Stomach (tissue), 9 donors: ENCODE results near the gene TTC39B. TPM values are rescaled to one million over a fixed set of nuclear protein-coding genes. Genes with fewer than 3 reads are reported as not detected.

ENCODE experiments used
- DNase-seq, 2 donors: peaks; one replicate each; pipeline versions ENCODE4 v3.0.0 to v3.0.0-alpha.2; 2013 to 2019
- H3K27ac ChIP-seq, 5 donors: fragments of 200-600 bp in 4 of 5; sonication (generic) in 4 of 5; one replicate each; pipeline ENCODE4 v1.5.1; 2013 to 2019; ENCODE audit warnings: mild to moderate bottlenecking in 1 of 5, moderate library complexity in 1 of 5
- H3K27me3 ChIP-seq, 3 donors: fragments of 200-600 bp; sonication (generic); one replicate each; pipeline ENCODE4 v1.5.1; 2017 to 2019; ENCODE audit warnings: mixed run types in 1 of 3
- H3K36me3 ChIP-seq, 4 donors: fragments of 200-600 bp; sonication (generic); 1 replicate in 3 of 4; 2 replicates in 1 of 4; pipeline ENCODE4 v1.5.1; 2016 to 2019
- H3K4me1 ChIP-seq, 4 donors: fragments of 200-600 bp; sonication (generic); one replicate each; pipeline ENCODE4 v1.5.1; 2016 to 2019
- H3K4me3 ChIP-seq, 4 donors: fragments of 200-600 bp; sonication (generic) in 3 of 4; one replicate each; pipeline ENCODE4 v1.5.1; 2016 to 2019; ENCODE audit warnings: mild to moderate bottlenecking in 1 of 4
- H3K9me3 ChIP-seq, 4 donors: fragments of 200-600 bp; sonication (generic); one replicate each; pipeline ENCODE4 v1.5.1; 2016 to 2019
- EP300 ChIP-seq: sonication (generic); formaldehyde crosslinking; IDR thresholded peaks from one replicate; pipeline ENCODE4 v1.6.1; 2017; ENCODE audit warnings: antibody characterized with exemption
- POLR2A ChIP-seq, 4 donors: fragments of 450-650 bp; IDR thresholded peaks; one replicate each; pipeline ENCODE4 v1.6.1; 2016; ENCODE audit warnings: antibody characterized with exemption in 4 of 4, control low read depth in 2 of 4, mild to moderate bottlenecking in 1 of 4, moderate library complexity in 1 of 4
- POLR2AphosphoS5 ChIP-seq, 3 donors: sonication (generic); formaldehyde crosslinking; IDR thresholded peaks; one replicate each; pipeline ENCODE4 v1.6.1; 2016; ENCODE audit warnings: antibody characterized with exemption in 3 of 3
- WGBS, 5 donors: extraction: QIAGEN DNeasy Blood & Tissue Kit in 3 of 5; methylation state at CpG; one replicate each; pipeline versions ENCODE4 v1.1.5 to v1.1.7; 2013 to 2018; 5-methylcytosine and 5-hydroxymethylcytosine counted together
- intact Hi-C: fragments of 100-400 bp; cut with DNase I; formaldehyde crosslinking; loops from one replicate; pipeline ENCODE4 v1.15.1; 2023; ENCODE audit warnings: low total_unique reads
- polyA plus RNA-seq, 3 donors: library from polyadenylated mRNA; stranded (reverse); fragments of 200-250 nt; gene quantifications; one replicate each; pipeline ENCODE4 v1.2.3, GENCODE V29; 2013
- total RNA-seq, 5 donors: library from RNA; depleted of rRNA; stranded (reverse); fragments of >200 nt; gene quantifications; one replicate each; pipeline versions ENCODE4 v1.1.0 to v1.2.3, GENCODE V29; 2014 to 2016
- TF ChIP-seq, protein P1 (sequence below), 7 experiments: fragments of 450-650 bp in 4 of 7; fragments of 200-600 bp in 3 of 7; sonication (generic) in 3 of 7; IDR thresholded peaks; one replicate each; pipeline ENCODE4 v1.5.1; 2016 to 2019; ENCODE audit warnings: antibody characterized with exemption in 7 of 7, control low read depth in 2 of 7, mild to moderate bottlenecking in 1 of 7
- donor health status: healthy with polysubstance abuse.
- donor health status: Bipolar disorder and iron deficiency.
- donor health status: healthy.

Gene TTC39B
- total and polyA plus RNA-seq, 8 donors = 2.0 to 35.4 (median 6.6) TPM

DNA sequence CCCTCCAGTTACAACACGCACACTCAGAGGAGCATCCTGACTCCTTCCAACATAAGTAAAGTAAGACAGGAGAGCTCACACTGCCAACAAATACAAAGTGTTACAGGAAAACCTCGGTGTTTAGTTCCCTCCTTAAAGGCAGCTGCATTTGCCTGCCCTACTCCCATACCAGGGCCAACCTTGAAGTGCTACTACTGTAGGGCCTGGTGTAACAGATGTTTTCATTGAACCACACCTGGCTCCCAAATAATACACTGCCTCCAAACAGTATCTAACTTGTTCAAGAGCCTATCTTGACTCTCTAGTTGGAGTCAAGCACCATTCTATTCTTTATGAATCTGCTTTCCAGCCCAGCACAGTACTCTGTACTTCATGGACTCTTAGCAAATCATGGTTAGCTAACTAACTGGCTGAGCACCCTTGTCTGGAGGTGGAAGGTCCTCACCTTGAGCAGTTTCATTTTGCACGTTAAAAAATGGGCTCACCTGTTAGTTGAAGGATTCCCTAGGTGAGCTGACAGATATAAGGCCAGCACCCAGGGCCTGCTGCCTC, 34.6 kb downstream of the TTC39B start:
- no peak for DNase-seq
- TF ChIP-seq POLR2A (IDR thresholded peaks at IDR 0.05) (no peak), EP300 (no peak), POLR2AphosphoS5 (IDR thresholded peaks at IDR 0.05) (no peak)
- TF ChIP-seq, protein P1, sequence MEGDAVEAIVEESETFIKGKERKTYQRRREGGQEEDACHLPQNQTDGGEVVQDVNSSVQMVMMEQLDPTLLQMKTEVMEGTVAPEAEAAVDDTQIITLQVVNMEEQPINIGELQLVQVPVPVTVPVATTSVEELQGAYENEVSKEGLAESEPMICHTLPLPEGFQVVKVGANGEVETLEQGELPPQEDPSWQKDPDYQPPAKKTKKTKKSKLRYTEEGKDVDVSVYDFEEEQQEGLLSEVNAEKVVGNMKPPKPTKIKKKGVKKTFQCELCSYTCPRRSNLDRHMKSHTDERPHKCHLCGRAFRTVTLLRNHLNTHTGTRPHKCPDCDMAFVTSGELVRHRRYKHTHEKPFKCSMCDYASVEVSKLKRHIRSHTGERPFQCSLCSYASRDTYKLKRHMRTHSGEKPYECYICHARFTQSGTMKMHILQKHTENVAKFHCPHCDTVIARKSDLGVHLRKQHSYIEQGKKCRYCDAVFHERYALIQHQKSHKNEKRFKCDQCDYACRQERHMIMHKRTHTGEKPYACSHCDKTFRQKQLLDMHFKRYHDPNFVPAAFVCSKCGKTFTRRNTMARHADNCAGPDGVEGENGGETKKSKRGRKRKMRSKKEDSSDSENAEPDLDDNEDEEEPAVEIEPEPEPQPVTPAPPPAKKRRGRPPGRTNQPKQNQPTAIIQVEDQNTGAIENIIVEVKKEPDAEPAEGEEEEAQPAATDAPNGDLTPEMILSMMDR (IDR thresholded peaks at IDR 0.05) = no peak
- 64 to 86% (median 79%) methylated on average over 3 of the region's 3 CpGs for WGBS, 5 donors
- no peaks in the 10 kb centered on the region for H3K9me3 ChIP-seq
- H3K27me3 ChIP-seq = no peaks in the 10 kb centered on the region
- no peak overlapping the region for H3K27ac ChIP-seq
- intact Hi-C loops = no loop called here
- no peak overlapping the region for H3K4me3 ChIP-seq
- peaks cover 0 to 24% (median 8%) of the 10 kb centered on the region in 4 donors for H3K4me1 ChIP-seq
- no peaks in the 10 kb centered on the region for H3K36me3 ChIP-seq

DNA sequence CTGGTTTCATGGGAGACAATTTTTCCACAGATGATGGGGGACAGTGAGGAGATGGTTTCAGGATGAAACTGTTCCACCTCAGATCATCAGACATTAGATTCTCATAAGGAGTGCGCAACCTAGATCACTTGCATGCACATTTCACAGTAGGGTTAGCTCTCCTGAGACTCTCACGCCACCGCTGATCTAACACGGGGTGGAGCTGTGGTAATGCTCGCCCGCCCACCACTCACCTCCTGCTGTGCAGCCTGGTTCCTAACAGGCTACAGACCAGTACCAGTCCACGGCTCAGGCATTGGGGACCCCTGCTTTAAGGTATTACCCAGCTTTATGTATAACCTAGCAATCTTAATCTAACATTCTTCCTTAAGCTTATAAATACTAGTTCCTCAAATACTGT, 35.6 kb downstream of the TTC39B start:
- WGBS, 5 donors = 66 to 96% (median 94%) methylated on average over 5 to 7 of the region's 7 CpGs
- intact Hi-C loops = no loop called here
- no peak for DNase-seq
- peaks cover 0 to 16% (median 4%) of the 10 kb centered on the region in 4 donors for H3K4me1 ChIP-seq
- H3K27ac ChIP-seq = no peak overlapping the region
- TF ChIP-seq POLR2A (IDR thresholded peaks at IDR 0.05) (no peak), EP300 (no peak), POLR2AphosphoS5 (IDR thresholded peaks at IDR 0.05) (no peak)
- TF ChIP-seq, protein P1 (IDR thresholded peaks at IDR 0.05) = no peak
- H3K4me3 ChIP-seq = no peak overlapping the region
- peaks cover 0 to 5% (median 2%) of the 10 kb centered on the region in 4 donors for H3K36me3 ChIP-seq
- H3K9me3 ChIP-seq = no peaks in the 10 kb centered on the region
- no peaks in the 10 kb centered on the region for H3K27me3 ChIP-seq

DNA sequence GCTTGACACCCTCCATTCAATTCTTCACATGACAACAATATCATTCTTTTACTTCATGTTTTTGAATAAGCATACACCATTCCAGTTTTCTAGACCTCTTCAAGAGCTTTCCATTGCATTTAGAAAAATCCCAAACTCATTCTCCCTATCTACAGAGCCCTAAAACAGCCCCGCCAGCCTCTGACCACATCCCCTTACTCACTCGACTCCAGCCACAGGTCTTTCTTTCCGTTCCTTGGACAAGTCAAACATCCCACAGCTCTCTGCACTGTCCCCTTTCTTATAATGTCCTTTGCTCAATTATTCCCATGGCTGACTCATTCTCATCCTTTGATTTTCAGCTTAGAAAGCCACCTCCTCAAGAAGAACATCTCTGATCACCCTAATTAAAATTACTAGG, 38.2 kb downstream of the TTC39B start:
- H3K36me3 ChIP-seq = peaks cover 0 to 5% (median 2%) of the 10 kb centered on the region in 4 donors
- no peak for DNase-seq
- H3K9me3 ChIP-seq = no peaks in the 10 kb centered on the region
- H3K27ac ChIP-seq = no peak overlapping the region
- intact Hi-C loops = no loop called here
- 81 to 89% (median 83%) methylated on average over 3 of the region's 3 CpGs for WGBS, 5 donors
- no peak overlapping the region for H3K4me3 ChIP-seq
- H3K27me3 ChIP-seq = no peaks in the 10 kb centered on the region
- H3K4me1 ChIP-seq = peaks cover 0 to 9% (median 3%) of the 10 kb centered on the region in 4 donors
- TF ChIP-seq, protein P1 (IDR thresholded peaks at IDR 0.05) = no peak
- TF ChIP-seq POLR2A (IDR thresholded peaks at IDR 0.05) = no peak
- TF ChIP-seq POLR2AphosphoS5 (IDR thresholded peaks at IDR 0.05) = no peak
- TF ChIP-seq EP300 = no peak

DNA sequence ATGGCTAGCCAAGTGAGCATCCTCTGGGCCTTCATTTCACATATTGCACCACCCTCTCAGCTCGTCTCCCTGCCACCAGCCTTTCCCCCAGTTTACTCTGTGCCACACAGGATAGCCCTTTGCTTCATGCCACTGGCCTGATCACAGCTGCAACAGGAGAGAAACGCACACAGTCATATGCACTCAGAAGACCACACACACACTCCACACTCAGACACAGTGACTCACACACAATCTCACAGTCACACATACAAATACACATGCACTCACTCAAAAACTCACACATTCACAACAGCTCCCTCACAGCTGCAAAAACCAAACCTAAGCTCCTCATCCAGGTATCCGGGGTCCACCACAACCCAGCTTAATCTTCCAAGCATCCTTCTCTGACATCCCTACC, 38.7 kb downstream of the TTC39B start:
- Histone ChIP-seq H3K9me3 (no peaks in the 10 kb centered on the region), H3K36me3 (peaks cover 0 to 6% (median 3%) of the 10 kb centered on the region in 4 donors), H3K4me1 (peaks cover 0 to 7% (median 1%) of the 10 kb centered on the region in 4 donors), H3K27ac (no peak overlapping the region), H3K27me3 (no peaks in the 10 kb centered on the region), H3K4me3 (no peak overlapping the region)
- TF ChIP-seq, protein P1 (IDR thresholded peaks at IDR 0.05) = no peak
- TF ChIP-seq POLR2AphosphoS5 (IDR thresholded peaks at IDR 0.05) = no peak
- TF ChIP-seq POLR2A (IDR thresholded peaks at IDR 0.05) = no peak
- TF ChIP-seq EP300 = no peak
- no peak for DNase-seq
- intact Hi-C loops = no loop called here
- WGBS, 5 donors = 88 to 96% (median 92%) methylated on average over 3 of the region's 3 CpGs
